Posterior cingulate gyrus (tissue), 11 donors: ENCODE measurements around the gene MMS19.

Experiments
- DNase-seq, 10 donors: peaks; one replicate each; pipeline versions ENCODE4 v3.0.0 to v3.0.0-alpha.2; 2020 to 2021; ENCODE audit warnings: mixed read lengths in 3 of 10
- intact Hi-C: fragments of 100-400 bp; cut with DNase I; formaldehyde crosslinking; loops from one replicate; pipeline ENCODE4 v1.15.1; 2023

MMS19 gene

DNA sequence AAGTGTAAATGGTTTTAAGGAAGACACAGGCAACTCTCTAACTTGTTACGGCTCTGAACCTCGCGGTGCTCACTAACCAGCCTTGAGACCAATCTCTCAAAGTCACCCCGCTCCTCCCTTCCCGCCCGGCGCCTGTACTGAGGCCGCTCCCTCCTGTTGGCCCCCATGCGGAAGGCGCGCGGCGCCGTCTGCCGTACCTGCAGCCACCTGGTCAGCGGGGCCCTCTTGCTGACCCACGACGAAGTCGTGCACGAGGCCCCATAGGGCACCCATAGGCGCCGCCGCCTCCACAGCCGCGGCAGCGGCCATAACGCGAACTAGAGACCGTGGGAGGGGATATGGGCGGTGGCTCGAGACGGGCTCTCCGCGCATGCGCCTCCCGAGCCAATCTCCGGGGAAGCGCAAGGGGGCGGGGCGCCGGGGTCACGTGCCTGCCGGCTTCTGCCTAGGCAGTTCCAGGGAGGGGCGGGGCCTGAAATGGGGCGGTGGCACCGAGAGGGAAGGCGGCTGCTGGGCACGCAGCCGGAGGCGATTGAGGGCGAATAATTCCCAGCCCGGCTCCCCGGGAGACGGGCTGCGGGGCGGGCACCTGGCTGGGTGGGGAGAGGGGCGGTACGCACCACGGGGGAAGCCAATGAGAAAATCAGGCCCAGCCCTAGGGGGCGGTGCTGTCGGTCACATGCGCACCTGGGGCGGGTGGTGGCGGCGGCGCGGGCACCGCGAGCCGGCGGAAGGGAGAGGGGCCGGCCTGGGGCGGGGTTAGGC is at the start of gene MMS19:
MMS19 (minus strand) TSS at position 347 of the 765 bp plus-strand sequence; CDS start at position 309, 38 bp downstream.
- intact Hi-C loops, result loop anchor here (2.0 to 5.0 kb wide), 3 partner anchors 36 to 51 kb away; partner anchors contain the start of genes EXOSC1 and ZDHHC16
- DNase-seq, result peak; percentile 97 to 100 (median 98)

DNA sequence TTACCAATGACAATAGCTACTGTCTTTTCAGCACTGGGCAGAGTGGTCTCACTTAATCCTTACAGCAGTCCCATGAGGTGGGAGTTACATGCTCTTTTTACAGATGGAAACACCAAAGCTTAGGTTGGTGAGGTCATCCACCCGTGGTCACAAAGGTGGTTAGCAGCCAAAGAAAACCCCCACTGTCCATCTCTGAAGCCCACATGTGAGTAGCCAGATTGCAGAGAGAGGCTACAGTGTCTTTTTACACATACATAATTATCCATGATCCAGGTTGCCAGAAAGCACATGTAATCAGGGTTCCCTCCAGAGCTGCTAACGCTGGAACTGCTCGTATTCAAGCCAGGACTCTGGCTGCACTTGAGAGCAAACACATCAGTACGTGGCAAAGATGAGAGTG is 49.7 kb upstream of the MMS19 start:
- intact Hi-C loops, result no loop called here
- no peak for DNase-seq

DNA sequence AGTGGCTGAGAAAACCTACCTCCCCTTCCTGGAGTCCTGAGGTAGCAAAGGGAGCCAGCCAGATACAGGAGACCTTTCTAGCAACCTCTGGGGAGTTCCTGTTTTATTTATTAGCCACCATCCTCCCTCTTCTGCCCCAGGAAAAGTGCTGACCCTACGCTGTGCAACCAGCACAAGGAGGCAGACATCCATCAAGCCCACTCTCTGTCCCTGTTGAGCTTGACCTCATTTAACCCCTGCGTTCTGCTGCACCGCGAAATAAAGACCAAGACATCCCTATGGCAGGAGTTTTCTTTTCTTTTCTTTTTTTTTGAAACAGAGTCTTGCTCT is 49.0 kb upstream of the MMS19 start:
- no peak for DNase-seq
- intact Hi-C loops, result no loop called here

- peak in 1 of 10 donors; percentile 81 for DNase-seq
- intact Hi-C loops, result no loop called here
Measured at GRCh38 chr10:97546456-97547270, 48.4 kb upstream of the MMS19 start.

DNA sequence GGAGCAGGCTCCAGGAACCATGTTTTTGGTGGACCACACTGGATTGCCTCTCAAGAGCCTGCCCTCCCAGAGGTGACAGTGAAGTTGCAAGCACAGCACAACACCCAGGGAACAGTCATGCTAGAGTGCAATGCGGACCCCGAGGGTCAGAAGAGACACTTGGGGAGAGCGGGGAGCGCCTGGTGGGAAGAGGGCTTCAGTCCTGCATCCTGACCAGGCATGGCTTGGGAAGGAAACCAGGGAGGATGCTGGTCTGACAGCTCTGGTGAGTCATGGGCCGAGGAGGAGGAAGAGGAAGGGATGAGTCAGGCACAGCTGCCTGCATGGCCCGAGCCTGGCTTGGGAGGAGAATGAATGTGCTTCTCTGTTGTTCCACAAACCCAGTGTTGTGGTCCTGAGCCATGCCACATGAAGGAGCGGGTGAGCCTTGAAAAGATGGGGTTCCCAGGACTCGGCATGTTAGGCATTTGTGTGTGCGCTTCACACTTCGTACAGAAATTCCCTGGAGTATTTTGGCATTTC is 44.9 kb upstream of the MMS19 start:
- intact Hi-C loops, result loop anchor here (2.0 kb wide), 1 partner anchor 44 kb away; the partner anchor contains the start of genes MMS19 and UBTD1

GRCh38 chr10:97542169-97543024 is 44.2 kb upstream of the MMS19 start:
- intact Hi-C loops, result loop anchor here (2.0 kb wide), 1 partner anchor 44 kb away; the partner anchor contains the start of genes MMS19 and UBTD1
- DNase-seq, result peak in 8 of 10 donors; percentile 42 to 93 (median 66)

More for the DNA sequence above, 44.9 kb upstream of the MMS19 start:
- DNase-seq, result peak; percentile 78 to 98 (median 82)

DNA sequence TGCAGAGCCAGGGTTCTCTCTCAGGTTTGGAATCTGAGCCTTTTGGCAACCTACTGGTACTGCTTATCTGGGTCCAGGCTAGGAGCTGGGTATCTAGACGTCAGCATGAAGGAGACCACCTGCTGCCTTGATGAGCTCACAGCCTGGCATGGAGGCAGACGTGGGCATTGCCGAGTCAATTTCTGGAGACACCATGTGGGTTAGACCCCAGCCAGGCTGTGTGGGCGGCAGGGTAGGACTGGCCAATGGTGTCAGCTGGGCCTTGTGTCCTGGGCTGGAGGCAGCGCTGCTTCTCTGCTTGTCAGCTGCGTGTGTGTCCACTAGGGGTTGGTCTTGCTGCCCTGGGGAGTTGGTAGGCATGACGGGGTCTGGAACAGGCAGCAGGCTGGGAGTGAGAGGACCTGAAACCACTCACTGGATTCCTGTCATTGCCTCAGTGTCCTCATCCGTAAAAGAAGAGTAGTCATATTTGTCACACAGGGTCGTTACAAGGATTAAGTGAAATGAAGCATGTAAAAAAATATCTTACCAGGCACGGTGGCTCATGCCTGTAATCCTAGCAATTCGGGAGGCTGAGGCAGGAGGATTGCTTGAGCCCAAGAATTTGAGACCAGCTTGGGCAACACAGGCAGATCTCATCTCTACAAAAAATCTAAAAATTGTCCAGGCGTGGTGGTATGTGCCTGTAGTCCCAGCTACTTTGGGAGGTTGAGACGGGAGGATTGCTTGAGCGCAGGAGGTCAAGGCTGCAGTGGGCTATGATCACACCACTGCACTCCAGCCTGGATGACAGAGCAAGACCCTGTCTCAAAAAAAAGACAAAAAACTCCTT is 42.7 kb upstream of the MMS19 start:
- DNase-seq, result peak in 2 of 10 donors; percentile 80
- intact Hi-C loops, result no loop called here

GRCh38 chr10:97539523-97540200 is 41.4 kb upstream of the MMS19 start:
- intact Hi-C loops, result no loop called here
- DNase-seq, result peak in 3 of 10 donors; percentile 17 to 54 (median 43)

DNA sequence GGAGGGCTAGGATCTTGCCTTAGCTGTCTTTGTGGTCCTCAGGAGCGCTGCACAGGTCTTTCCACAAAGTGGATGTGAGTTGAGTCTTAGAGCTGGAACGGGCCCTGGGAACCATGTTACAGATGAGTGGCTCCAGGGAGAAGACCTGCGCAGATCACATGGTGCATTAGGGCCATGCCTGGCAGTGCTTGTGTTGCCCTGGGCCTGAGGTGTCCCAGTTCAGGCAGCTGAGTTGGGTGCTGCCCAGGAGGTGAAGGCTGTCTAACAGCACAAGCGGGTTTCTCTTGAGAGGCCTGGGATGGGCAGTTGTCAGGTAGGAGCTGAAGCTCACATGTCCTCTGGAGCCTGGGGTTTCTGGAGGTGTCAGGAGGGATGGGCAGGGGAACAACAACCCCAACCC is 40.6 kb upstream of the MMS19 start:
- intact Hi-C loops, result no loop called here
- DNase-seq, result peak in 3 of 10 donors; percentile 15 to 59 (median 38)

DNA sequence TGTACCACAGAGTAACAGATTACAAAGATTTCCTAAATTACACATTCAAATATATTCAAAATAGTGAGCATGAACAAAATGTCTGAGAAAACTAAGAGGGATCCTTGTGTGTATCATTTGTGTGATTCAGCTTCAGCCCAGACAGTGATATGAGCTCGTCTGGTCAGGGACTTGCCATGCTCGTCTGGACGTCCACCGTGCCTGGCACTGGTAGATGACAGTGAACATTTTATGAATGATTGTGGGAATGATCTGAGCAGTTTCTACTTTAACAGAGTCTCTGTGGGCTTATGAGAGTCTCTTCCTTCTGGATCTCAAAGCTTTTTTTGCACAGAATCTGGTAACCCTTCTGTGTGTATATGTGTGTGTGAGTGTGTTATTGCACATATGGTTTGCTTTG is 40.2 kb upstream of the MMS19 start:
- DNase-seq, result peak in 3 of 10 donors; percentile 5 to 64 (median 9)
- intact Hi-C loops, result no loop called here

DNA sequence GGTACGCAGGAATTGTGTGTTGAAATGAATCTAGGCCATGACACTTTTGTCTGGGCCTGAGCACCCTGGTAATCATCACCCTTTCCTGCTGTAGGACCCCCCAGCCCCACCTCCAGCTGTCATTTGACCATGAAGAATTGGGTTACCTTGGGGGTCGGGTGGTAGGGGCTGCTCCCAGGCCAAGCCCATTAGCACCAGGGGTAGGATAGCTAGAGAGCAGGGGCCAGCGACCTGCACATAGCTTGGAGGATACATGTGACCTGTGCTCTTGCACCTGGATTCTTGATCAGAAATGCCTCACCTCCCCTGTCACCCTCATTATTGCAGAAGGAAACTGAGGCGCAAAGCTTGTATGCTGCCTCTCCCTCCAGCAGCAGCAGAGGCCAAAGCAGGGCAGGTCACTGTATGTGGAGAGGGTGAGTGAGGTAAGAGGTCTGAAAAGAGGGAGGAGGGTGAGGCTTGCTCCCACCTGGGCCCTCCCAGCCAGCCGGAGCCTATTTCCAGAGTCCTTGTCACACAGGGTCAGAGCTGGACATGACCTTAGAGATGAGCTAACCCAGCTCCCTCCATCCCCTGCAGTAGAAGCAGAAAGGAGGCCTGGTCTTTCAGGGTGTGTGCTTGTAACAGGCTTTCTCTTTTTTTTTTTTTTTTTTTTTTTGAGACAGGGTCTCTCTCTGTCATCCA is 39.1 kb upstream of the MMS19 start:
- intact Hi-C loops, result no loop called here
- DNase-seq, result peak in 3 of 10 donors; percentile 31 to 49 (median 44)

GRCh38 chr10:97534746-97535367 is 36.6 kb upstream of the MMS19 start:
- peak in 9 of 10 donors; percentile 37 to 89 (median 56) for DNase-seq
- intact Hi-C loops, result no loop called here

DNA sequence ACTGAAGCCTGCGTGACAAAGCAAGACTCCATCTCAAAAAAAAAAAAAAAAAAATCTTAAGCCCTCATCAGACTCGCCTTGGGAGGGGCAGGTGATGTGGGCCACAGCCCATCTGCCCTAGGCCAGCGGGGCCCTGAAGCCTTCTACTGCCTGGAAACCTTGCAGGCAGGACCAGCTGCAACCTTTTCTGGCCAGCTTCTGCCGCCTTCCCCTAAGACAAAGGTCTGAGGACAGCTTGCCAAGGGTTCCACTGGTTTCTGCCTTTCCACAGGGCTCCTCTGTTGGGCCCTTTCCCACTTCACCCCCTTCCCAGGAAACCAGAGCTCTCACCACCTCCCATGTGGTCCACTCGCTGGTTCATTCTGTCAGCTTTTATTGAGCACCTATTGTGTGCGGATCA is 35.7 kb upstream of the MMS19 start:
- intact Hi-C loops, result no loop called here

GRCh38 chr10:97532935-97533671 is 34.9 kb upstream of the MMS19 start:
- DNase-seq, result peak in 3 of 10 donors; percentile 51 to 85 (median 83)
- intact Hi-C loops, result no loop called here

More for the DNA sequence above, 35.7 kb upstream of the MMS19 start:
- peak in 2 of 10 donors; percentile 59 to 79 for DNase-seq

DNA sequence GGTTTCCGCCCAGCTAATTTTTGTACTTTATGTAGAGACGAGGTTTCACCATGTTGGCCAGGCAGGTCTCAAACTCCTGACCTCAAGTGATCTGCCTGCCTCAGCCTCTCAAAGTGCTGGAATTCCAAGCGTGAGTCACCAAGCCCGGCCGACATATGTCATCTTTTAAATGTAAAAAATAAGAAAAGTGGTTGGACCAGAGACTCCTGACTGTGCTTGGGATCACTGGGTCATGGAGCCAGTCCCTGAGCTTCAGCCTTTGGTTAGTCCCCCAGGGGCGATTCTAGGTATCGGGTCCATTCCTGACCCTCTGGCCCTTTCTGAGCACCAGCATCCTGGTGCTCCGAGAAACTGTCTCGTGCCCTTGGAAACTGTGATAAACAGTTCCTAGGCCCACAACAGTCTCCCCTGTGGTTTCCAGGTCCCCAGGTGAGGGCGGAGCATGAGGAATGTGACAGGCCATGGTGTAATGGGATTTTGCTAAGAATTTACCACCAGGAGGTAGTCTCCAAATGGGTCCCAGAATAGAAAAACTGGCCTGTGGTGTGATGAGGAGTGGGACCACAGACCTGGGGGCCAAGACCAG is 33.3 kb upstream of the MMS19 start:
- intact Hi-C loops, result no loop called here
- DNase-seq, result peak in 2 of 10 donors; percentile 15 to 18
